Ishikawa (cell line): ENCODE data around the gene PDZD8.

Experiments
- CEBPB ChIP-seq: IDR thresholded peaks from 2 replicates; pipeline ENCODE4 v1.6.1; 2012
- CREB1 ChIP-seq: IDR thresholded peaks from 2 replicates; pipeline ENCODE4 v1.6.1; 2012; ENCODE audit warnings: low read depth
- EGR1 ChIP-seq: IDR thresholded peaks from 2 replicates; pipeline ENCODE4 v1.6.1; 2012
- EP300 ChIP-seq: IDR thresholded peaks from 2 replicates; pipeline ENCODE4 v1.6.1; 2012; ENCODE audit warnings: borderline replicate concordance
- FOXM1 ChIP-seq: IDR thresholded peaks from 2 replicates; pipeline ENCODE4 v1.6.1; 2012; ENCODE audit warnings: low read depth, borderline replicate concordance
- NFIC ChIP-seq: IDR thresholded peaks from 2 replicates; pipeline ENCODE4 v1.6.1; 2012
- RAD21 ChIP-seq: IDR thresholded peaks from 2 replicates; pipeline ENCODE4 v1.6.1; 2012; ENCODE audit warnings: low read depth
- TAF1 ChIP-seq: IDR thresholded peaks from 2 replicates; pipeline ENCODE4 v1.6.1; 2012; ENCODE audit warnings: low read depth, mild to moderate bottlenecking
- TCF12 ChIP-seq: IDR thresholded peaks from 2 replicates; pipeline ENCODE4 v1.6.1; 2012; ENCODE audit warnings: low read depth
- TEAD4 ChIP-seq: IDR thresholded peaks from 2 replicates; pipeline ENCODE4 v1.6.1; 2012
- YY1 ChIP-seq: IDR thresholded peaks from 2 replicates; pipeline ENCODE4 v1.6.1; 2012; ENCODE audit warnings: low read depth
- ZBTB7A ChIP-seq: IDR thresholded peaks from 2 replicates; pipeline ENCODE4 v1.6.1; 2012; ENCODE audit warnings: low read depth
- TF ChIP-seq, protein P1 (sequence below): IDR thresholded peaks from 2 replicates; pipeline ENCODE4 v1.6.1; 2012
- TF ChIP-seq, protein P2 (sequence below): IDR thresholded peaks from 2 replicates; pipeline ENCODE4 v1.6.1; 2012
- TF ChIP-seq, protein P3 (sequence below): IDR thresholded peaks from 2 replicates; pipeline ENCODE4 v1.6.1; 2012; ENCODE audit warnings: low read depth, mild to moderate bottlenecking

The PDZD8 gene

GRCh38 chr10:117412469-117413010, 37.3 kb upstream of the PDZD8 start:
- TF ChIP-seq EGR1 (no peak), RAD21 (no peak), ZBTB7A (no peak), EP300 (no peak), NFIC (no peak), CREB1 (no peak), TEAD4 (no peak)

- TF ChIP-seq EGR1 (no peak), TCF12 (no peak), TAF1 (no peak), EP300 (no peak), FOXM1 (no peak), CEBPB (no peak), NFIC (no peak), ZBTB7A (no peak), CREB1 (no peak), RAD21 (no peak), TEAD4 (no peak), YY1 (no peak)
- TF ChIP-seq, protein P1, sequence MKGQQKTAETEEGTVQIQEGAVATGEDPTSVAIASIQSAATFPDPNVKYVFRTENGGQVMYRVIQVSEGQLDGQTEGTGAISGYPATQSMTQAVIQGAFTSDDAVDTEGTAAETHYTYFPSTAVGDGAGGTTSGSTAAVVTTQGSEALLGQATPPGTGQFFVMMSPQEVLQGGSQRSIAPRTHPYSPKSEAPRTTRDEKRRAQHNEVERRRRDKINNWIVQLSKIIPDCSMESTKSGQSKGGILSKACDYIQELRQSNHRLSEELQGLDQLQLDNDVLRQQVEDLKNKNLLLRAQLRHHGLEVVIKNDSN: no peak
- TF ChIP-seq, protein P2, sequence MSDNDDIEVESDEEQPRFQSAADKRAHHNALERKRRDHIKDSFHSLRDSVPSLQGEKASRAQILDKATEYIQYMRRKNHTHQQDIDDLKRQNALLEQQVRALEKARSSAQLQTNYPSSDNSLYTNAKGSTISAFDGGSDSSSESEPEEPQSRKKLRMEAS: no peak
- TF ChIP-seq, protein P3, sequence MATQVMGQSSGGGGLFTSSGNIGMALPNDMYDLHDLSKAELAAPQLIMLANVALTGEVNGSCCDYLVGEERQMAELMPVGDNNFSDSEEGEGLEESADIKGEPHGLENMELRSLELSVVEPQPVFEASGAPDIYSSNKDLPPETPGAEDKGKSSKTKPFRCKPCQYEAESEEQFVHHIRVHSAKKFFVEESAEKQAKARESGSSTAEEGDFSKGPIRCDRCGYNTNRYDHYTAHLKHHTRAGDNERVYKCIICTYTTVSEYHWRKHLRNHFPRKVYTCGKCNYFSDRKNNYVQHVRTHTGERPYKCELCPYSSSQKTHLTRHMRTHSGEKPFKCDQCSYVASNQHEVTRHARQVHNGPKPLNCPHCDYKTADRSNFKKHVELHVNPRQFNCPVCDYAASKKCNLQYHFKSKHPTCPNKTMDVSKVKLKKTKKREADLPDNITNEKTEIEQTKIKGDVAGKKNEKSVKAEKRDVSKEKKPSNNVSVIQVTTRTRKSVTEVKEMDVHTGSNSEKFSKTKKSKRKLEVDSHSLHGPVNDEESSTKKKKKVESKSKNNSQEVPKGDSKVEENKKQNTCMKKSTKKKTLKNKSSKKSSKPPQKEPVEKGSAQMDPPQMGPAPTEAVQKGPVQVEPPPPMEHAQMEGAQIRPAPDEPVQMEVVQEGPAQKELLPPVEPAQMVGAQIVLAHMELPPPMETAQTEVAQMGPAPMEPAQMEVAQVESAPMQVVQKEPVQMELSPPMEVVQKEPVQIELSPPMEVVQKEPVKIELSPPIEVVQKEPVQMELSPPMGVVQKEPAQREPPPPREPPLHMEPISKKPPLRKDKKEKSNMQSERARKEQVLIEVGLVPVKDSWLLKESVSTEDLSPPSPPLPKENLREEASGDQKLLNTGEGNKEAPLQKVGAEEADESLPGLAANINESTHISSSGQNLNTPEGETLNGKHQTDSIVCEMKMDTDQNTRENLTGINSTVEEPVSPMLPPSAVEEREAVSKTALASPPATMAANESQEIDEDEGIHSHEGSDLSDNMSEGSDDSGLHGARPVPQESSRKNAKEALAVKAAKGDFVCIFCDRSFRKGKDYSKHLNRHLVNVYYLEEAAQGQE: no peak
Measured at GRCh38 chr10:117411479-117412399, 36.5 kb upstream of the PDZD8 start.

DNA sequence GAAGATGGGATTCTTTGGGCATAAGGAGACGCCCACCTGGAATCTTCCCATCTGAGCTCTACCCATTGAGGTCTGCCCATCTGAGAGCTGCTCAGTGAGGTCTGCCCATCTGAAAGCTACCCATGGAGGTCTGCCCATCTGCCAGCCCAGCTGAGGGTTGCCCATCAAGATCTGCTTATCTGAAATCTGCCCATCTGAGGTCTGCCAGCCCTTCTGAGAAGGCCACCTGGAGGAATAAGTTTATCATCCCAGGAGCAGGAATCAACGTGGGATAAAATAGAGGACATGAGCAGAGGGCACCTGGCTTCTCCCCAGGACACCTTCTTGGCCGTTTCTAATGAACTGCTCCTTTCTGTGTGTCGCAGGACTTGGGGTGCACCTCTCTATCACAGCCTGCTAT, 35.3 kb upstream of the PDZD8 start:
- no peak for TF ChIP-seq ZBTB7A
- no peak for TF ChIP-seq YY1
- no peak for TF ChIP-seq NFIC
- TF ChIP-seq, protein P2: no peak
- no peak for TF ChIP-seq CEBPB

DNA sequence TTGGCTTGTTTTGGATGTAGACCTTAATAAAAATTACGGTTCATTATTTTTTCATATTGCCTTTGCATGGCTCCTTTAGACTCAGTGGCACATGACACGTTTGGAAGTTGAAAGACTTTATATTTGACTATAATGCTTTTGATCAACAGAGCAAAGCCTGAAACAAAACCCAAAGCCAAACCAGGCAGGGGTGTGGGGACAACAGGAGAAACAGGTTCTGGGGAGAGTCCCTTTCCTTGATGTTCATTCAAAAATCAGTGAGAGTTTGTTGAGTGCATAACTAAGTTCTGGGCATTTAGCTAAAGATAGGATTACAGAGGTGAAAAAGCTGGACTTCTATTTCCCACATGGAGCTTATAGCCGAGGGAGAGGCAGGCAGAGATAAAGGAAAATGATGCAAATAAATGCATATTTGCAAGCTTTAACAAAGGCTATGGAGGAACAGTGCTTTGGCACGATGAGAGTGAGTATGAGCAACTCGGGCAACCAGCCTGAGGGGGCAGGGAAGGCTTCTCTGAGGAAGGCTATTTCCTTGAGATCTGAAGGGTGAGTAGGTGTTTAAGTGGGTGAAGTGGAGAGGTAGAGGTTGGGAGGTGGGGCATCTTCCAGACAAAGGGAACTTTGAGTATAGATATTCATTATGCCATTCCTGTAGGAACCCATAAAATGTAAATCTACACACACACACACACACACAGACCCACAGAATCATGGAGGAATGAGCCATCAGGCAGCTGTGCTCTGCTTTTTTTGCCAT, 34.5 kb upstream of the PDZD8 start:
- TF ChIP-seq CREB1: no peak
- TF ChIP-seq EGR1: no peak
- TF ChIP-seq, protein P3: no peak
- TF ChIP-seq NFIC: no peak
- TF ChIP-seq, protein P2: no peak
- TF ChIP-seq RAD21: no peak
- TF ChIP-seq YY1: no peak
- no peak for TF ChIP-seq EP300
- no peak for TF ChIP-seq TEAD4
- no peak for TF ChIP-seq ZBTB7A
- no peak for TF ChIP-seq TCF12
- TF ChIP-seq FOXM1: no peak

GRCh38 chr10:117408436-117409384, 33.5 kb upstream of the PDZD8 start:
- TF ChIP-seq ZBTB7A: no peak
- no peak for TF ChIP-seq EP300
- TF ChIP-seq TCF12: no peak
